Hindlimb muscle (tissue), 1 donor: Measurements from ENCODE around the gene GARS1. TPM values are rescaled to one million over a fixed set of nuclear protein-coding genes. Genes with fewer than 3 reads are reported as not detected.
"Not testable (repeated sequence)": the region's sequence is repeated elsewhere in the genome, so short reads cannot be mapped to it uniquely, and the experiment has no call there.

Experiments used
- DNase-seq: peaks from one replicate; pipeline ENCODE4 v3.0.0-alpha.2; 2013
- polyA plus RNA-seq: library from polyadenylated mRNA; unstranded; fragments of 120-200 nt; gene quantifications from one replicate; pipeline ENCODE4 v1.2.1, GENCODE V29; 2013; ENCODE audit not compliant: insufficient read length

Gene GARS1, protein sequence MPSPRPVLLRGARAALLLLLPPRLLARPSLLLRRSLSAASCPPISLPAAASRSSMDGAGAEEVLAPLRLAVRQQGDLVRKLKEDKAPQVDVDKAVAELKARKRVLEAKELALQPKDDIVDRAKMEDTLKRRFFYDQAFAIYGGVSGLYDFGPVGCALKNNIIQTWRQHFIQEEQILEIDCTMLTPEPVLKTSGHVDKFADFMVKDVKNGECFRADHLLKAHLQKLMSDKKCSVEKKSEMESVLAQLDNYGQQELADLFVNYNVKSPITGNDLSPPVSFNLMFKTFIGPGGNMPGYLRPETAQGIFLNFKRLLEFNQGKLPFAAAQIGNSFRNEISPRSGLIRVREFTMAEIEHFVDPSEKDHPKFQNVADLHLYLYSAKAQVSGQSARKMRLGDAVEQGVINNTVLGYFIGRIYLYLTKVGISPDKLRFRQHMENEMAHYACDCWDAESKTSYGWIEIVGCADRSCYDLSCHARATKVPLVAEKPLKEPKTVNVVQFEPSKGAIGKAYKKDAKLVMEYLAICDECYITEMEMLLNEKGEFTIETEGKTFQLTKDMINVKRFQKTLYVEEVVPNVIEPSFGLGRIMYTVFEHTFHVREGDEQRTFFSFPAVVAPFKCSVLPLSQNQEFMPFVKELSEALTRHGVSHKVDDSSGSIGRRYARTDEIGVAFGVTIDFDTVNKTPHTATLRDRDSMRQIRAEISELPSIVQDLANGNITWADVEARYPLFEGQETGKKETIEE
- polyA plus RNA-seq: 56.7 TPM

GRCh38 chr7:30594540-30595435 is at the start of gene GARS1:
Gene GARS1 (plus strand): TSS chr7:30594878. CDS start chr7:30594922, 44 bp downstream.
- DNase-seq: peak; percentile 96

DNA sequence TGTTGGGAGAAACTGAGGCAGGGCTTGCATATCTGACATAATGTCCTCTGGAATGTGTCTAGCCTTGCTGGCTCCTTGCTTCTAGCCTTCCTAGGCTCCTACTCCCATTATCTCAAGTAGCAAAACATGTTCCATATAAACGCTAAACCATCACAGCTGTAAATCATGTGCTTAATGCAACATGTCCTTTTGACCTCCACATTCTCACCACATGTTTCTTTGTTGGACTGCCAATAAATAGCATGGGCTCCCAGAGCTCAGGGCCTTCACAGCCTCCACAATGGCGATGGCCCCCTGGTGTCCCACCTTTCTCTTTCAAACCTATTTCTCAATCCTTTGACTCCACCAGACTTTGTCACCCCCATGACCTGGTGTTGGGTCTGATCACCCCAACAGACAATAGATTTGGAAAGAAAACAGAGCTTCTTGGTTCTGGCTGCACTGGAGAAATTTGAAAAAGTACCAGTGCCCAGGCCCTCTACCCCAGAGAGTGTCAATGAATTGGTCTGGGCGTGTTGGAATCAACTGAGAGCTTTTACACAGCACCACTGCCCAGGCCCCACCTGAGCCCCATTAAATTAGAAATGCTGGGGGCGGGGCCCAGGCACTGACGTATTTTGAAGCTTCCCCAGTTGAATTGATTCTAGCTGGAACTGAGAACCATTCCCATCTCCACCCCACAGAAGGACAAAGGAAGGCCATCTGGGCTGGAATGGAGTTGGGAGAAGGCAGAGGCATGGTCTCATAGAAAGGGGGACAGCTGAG is 48.7 kb upstream of the GARS1 start:
- no peak for DNase-seq

- no peak for DNase-seq
Observed at GRCh38 chr7:30546596-30546995, 48.1 kb upstream of the GARS1 start.

DNA sequence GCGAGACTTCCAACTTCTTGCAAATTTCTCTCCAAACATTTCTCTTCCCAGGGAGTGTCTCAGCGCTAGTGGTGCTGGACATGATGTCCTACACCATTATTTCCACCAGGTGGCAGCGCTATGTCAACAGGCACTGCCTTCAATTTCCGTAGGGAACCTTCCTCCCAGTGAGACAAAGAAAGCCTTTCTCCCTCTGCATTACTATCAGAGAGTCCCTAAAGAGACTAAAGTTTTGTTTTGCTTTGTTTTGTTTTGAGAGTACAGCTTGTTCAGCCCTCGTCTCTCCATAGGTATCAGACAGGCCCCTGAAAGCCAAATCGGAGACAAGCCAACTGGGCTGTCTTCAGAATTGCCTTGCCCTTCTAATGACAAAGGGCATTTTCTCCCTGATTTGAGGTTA is 45.8 kb upstream of the GARS1 start:
- DNase-seq: peak; percentile 50

DNA sequence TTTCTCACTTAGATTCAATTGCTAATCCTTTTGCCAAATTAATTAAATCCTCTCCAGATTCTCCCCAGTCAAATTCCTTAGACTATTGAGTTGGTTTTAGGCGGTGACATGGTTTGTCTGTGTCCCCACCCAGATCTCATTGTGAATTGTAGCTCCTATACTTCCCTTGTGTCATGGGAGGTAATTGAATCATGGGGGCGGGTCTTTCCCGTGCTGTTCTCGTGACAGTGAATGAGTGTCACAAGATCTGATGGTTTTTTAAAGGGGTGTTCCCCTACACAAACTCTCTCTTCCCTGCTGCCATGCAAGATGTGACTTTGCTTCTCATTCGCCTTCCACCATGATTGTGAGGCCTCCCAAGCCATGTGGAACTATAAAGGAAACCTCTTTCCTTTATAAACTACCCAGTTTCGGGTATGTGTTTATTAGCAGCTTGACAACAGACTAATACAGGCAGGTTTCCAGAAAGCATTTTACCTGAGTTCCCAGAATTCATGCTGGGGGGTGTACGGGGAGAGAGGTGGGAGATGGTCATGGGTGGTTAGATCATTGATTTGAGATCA is 44.7 kb upstream of the GARS1 start:
- DNase-seq: no peak

DNA sequence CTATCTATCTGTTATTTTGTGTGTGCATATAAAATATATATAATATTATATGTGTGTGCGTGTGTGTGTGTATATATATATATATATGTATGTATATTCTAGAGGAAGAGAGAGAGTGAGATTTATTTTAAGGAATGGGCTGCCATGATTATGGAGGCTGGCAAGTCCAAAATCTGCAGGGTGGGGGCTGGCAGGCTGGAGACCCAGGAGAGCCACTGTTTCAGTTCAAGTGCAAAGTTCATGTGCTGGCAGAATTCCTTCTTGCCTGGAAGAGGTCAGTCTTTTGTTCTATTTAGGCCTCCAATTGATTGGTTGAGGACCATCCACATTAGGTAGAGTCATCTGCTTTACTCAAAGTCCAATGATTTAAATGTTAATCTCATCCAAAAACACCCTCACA is 42.3 kb upstream of the GARS1 start:
- DNase-seq: no peak

GRCh38 chr7:30553141-30553540 is 41.5 kb upstream of the GARS1 start:
- no peak for DNase-seq

DNA sequence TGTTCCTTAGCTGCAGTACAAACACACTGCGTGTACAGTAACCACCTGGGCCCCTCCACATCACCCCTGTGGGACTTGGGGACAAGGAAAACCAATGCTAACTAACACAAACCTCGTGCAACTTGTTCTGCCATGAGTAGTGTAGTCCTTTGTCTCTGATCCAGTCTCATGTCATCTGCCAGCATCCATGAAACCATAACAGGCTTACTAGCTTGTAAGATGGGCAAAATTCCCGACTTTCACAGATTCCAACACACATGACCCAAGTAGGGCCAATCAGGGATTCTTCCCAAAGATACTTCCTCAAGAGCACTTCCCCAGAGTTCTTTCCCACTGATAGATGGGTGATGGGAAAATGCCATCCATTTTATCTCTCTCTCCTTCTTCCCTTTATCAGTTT is 41.1 kb upstream of the GARS1 start:
- no peak for DNase-seq

GRCh38 chr7:30555525-30555924 is 39.2 kb upstream of the GARS1 start:
- DNase-seq: no peak

- DNase-seq: peak; percentile 66
Observed at GRCh38 chr7:30556840-30557239, 37.8 kb upstream of the GARS1 start.

- no peak for DNase-seq
Observed at GRCh38 chr7:30557245-30557644, 37.4 kb upstream of the GARS1 start.

GRCh38 chr7:30559611-30560010 is 35.1 kb upstream of the GARS1 start:
- DNase-seq: no peak

GRCh38 chr7:30561389-30561788 is 33.3 kb upstream of the GARS1 start:
- DNase-seq: no peak

GRCh38 chr7:30562498-30562897 is 32.2 kb upstream of the GARS1 start:
- DNase-seq: no peak

DNA sequence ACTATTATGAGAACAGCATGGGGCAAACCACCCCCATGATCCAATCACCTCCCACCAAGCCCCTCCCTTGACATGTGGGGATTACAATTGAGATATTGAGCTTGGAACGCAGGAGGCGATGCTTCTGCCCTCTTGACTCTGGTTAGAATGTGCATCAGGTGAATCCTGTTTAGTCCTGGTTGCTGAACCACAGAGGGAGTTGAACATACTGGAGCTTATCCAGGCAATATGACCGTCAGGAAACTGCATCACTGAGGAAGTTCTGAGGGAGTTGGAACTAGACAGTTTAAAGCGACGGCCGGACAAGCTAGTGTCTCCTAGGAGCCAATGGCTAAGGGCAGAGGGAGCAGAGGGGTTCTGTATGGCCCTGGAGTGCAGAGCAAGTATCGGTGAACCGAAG is 31.8 kb upstream of the GARS1 start:
- DNase-seq: no peak

DNA sequence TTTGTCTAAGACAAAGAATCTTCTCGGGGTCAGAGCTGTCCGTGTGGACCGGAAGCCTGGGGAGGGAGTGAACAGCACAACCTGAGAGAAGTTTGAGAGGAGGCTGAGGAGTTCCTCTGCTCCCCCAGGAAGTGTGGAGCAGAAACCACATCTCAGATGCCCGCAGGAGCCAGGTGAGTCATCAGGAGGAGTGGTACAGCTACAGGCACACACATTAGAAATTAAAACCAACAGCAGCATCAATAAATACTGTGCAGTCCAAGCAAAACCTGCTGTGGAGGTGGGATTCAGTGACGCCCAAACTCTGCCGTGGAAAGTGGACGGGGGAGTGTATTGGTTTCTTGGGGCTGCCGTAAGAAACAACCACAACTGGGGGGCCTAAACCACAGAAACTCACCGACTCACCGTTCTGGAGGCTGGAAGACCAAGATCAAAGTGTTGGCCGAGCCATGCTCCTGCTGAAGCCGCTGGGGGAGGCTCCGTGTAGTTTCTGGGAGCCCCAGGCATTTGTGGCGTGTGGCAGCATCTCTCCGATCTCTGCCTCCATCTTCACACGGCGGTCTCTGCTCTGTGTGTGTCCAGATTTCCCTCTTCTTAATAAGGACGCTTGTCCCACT is 31.2 kb upstream of the GARS1 start:
- no peak for DNase-seq

DNA sequence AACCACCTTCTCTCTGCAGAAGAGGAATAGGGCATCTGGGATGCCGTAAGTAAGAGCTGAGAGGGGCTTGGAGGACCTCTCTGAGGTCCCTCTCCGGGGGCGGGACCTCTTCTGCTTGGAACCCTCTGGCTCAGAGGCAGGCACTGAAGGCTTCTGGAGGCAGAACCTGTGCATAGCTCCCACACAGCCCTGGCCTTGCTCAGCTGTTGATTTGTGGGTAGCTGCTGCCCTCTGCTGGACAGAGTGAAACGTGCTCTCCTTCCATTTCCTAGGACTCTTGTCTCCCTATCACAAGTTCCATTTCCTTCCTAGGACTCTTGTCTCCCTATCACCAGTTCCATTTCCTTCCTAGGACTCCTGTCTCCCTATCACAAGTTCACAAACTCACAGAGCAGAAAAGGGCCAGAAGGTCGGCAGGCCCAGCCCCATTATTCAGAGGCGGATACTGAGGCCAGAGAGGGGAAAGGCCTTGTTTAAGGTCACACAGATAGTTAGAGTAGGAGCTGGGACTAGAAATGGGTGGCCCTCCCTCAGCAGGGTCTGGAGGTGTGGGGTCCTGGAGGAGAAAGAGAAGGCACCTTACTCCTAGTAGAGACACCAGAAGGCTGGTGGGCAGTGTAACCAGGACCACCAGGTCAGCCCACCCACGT is 30.3 kb upstream of the GARS1 start:
- DNase-seq: peak; percentile 84

DNA sequence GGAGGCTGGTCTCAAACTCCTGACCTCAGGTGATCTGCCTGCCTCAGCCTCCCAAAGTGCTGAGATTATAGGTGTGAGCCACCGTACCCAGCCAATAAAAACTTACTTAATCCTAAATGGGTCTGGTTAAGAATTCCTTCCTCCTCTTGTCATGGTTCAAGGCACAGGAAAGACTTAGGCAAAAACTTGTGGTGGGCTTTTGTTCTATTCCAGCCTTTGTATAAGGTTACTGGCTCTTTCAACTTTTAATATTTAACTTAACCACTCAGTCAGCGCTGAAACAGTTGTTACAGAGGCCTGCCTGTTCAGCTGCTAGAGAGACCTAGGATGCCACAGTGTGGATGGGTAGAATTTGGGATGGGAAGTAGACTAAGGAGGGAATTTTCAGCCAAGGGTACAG is 28.1 kb upstream of the GARS1 start:
- no peak for DNase-seq

DNA sequence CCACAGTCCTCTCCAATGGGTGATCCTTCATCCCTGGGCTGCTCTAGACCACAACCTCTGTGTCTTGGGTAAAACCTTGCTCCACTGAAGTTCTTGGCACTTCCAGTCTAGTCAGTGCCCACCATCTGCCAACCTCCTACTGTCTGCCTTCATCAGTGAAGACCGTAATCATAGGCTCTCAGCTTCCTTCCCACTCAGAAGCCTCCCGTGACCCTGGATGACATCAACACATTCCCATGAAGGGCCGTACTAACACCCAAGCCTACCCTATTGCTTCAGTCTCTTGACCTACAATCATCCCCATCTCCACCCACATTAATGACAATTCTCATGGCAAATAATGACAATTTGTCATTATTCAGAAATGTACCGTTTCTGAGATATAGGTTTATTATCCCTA is 27.6 kb upstream of the GARS1 start:
- no peak for DNase-seq

DNA sequence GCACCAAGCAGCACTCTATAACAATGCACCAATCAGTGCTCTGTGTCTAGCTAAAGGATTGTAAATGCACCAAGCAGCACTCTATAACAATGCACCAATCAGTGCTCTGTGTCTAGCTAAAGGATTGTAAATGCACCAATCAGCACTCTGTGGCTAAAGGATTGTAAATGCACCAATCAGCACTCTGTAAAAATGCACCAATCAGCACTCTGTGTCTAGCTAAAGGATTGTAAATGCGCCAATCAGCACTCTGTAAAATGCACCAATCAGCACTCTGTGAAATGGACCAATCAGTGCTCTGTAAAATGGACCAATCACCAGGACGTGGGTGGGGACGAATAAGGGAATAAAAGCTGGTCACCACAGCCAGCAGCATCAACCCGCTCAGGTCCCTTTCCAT is 24.4 kb upstream of the GARS1 start:
- not testable (repeated sequence) for DNase-seq
